Activated CD8-positive, alpha-beta memory T cell treated with anti-CD3 and anti-CD28 coated beads for 36 hours (primary cell): ENCODE data around the gene SLC40A1. TPM values are rescaled to one million over a fixed set of nuclear protein-coding genes. Genes with fewer than 3 reads are reported as not detected.

ENCODE experiments used
- CTCF ChIA-PET: fragments of 350-600 bp; sonication (Branson Sonifier 250); formaldehyde crosslinking; loops from one replicate; lab custom pipeline; 2021; ENCODE audit warnings: antibody characterized with exemption; lab: Charles Lee
- POLR2A ChIA-PET: fragments of 350-600 bp; sonication (Branson Sonifier 250); formaldehyde crosslinking; loops from one replicate; lab custom pipeline; 2021; ENCODE audit warnings: antibody characterized with exemption; lab: Charles Lee
- total RNA-seq, 2 experiments: library from RNA; stranded (reverse); gene quantifications; one replicate each; pipeline ENCODE4 v1.2.3, GENCODE V29; 2021

SLC40A1 gene
- total RNA-seq, 2 experiments from 2014 or later = 1.4 to 1.8 TPM

DNA sequence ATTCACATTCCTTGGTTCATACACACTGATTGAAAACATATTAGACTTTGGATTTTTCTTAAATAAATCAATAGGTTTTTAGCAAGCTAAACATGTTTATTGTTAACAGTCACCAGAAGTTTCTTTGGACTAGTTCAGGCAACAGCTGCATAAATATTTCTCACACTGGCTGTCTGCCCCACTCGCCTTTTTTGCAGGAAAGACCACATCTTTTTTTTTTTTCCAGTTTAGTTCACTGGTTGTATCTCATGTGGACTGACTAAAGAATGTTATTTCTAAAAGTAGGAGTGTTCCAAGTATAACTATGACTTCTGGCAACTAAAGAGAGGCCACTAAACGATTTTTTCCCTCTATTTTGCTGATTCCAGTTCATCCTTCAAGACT lies 31.1 kb downstream of the SLC40A1 start:
- ChIA-PET POLR2A (no interaction called here), CTCF (no interaction called here)

DNA sequence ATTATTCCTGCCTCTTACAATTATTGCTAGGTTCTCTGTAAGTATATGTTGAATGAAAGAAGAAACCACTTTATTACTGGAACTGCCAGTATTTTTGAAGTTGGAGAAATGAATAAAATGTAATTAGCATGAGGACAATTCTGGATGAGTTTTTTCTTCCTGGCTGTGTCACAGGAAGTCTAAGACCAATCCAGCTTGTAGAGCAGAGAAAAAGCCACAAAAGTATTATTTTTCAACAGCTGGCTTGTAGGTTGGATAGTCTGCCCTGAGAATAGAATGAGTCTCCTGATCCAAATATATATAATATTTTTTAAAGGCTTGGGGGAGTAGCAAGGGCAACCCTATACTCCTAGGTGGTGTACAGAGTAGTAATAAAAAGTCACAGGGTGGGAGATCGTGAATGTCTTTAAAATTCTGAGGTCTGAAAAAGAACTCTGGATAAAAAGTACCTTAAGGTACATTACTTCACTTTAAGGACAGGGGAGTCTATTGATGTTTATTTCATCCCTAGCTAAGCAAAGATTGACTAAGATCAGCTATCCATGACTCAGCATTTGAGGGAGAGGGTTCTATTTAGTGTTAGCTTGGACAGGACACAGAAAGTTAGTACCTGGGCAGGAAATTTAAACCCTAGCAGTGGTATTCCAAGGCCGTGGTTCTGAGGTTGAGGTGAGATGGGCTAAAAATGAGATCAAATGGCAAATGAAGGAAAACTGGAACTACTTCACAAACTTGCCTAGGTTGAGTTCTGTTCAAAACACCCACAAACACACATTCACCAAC lies 31.7 kb downstream of the SLC40A1 start:
- CTCF ChIA-PET = no interaction called here
- POLR2A ChIA-PET = no interaction called here

DNA sequence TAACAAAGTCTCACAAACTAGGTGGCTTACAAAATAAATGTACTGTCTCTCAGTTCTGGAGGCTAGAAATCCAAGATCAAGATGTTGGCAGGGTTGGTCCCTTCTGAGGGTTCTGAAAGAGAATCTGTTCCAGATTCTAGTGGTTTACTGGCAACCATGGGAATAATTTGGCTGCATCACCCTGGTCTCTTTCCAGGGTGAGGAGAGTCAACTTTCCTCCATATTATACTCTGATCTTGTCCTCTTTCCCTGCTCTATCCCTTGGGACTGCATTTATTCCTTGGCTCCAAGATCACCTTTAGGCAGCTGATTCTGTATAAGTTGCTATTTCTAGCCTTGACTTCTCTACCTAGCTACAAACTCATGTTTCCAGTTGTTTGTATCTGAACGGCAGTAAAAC lies 35.2 kb downstream of the SLC40A1 start:
- CTCF ChIA-PET = no interaction called here
- POLR2A ChIA-PET = no interaction called here

DNA sequence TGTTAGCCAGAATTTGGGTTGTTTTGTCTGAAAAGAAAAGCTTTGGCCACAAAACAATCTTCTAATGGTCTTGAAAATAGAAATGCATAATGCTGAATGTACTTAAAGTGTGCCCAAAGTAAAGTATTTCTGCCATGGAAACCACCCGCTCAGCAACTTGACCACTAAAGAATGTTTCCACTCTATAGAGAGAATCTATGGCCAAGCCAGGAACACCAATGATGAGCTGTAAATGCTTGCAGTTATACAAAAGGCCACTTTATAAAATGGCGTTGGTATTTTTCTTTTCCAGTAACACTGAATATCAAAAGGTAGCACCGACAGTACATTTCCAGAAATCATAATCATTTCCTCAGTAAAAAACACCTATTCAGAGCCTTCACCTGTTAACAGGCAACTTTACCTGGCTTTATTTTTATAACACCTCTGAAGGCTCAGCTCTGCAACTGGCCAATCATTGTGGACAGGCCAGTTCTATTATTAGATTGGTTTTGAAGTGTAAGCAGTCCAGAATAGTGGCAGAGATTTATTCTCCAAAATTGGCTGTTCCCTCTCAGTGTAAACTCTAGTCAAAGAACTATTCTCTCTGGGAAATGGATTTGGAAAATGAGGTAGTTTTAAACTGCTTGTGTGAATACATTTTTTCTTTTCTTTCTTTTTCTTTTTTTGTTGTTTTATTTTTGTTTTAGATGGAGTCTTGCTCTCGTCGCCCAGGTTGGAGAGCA lies 36.1 kb downstream of the SLC40A1 start:
- ChIA-PET POLR2A (no interaction called here), CTCF (no interaction called here)

DNA sequence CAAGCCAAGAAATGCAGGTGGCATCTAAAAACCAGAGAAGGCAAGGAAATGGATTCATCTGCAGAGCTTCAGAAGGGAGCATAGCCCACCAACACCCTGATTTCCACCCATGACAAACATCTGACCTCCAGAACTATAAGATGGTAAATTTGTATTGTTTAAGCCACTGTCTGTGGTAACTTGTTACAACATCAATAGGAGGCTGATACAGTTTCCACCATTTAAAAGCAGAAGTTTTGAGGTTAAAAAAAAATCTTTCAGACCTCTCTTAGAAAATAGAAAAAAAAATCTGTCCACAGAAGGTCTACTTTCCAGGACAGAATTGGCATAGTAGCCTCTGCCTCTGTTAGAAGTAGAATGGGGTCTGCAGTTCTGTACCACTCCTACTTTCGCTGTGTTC lies 37.2 kb downstream of the SLC40A1 start:
- POLR2A ChIA-PET = no interaction called here
- CTCF ChIA-PET = no interaction called here

DNA sequence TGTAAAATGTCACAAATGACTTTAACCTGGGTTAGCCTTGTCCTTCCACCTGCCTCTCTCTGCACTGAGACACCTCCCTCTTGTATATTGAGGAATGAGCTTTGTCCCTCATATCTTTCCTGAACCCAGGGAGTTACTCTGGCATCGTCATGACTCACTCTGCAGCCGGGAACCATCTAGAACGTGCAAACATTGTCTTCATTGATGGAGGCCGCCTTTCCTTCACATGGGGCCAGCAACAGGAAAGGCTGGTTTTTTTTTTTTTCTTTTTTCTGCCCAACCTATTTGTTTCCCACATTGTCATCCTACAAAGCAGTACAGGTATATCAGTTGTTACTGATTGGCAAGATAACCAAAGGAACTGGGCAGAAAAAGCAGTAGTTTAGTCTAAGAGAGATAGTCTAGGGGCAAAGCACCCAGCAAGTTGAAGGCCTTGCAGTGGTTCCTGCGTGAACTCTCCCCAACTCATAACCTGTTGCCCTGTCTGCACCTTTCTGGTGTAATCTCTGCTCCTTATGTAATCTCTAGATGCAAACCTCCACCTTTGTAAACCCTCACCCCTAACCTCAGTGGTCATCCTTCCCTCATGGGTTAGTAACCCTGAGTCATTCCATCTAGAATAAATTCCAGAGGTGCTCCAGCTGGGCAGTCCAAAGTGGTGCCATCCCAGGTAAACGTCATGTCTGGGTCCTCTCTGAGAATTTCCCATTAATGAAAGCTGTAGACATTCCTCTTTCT lies 38.3 kb downstream of the SLC40A1 start:
- ChIA-PET CTCF (no interaction called here), POLR2A (no interaction called here)

DNA sequence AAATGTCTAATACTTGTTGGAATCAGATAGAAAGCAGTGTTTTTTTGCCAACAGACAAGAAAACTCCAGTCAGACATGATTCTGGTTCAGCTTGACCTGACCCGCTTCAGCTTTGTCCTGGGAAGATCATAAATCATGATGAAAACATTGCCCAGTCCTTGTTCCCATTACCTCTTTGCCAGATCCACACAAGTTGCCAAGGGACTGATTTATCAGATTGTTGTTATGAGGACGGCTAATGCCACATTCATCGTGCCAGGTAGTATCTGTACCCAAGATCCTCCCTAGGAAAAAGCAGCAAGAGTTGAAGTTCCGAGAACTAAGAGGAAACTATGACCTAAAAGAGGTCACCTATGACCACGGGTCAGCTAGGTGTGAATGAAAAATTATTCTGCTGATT lies 39.0 kb downstream of the SLC40A1 start:
- CTCF ChIA-PET = no interaction called here

DNA sequence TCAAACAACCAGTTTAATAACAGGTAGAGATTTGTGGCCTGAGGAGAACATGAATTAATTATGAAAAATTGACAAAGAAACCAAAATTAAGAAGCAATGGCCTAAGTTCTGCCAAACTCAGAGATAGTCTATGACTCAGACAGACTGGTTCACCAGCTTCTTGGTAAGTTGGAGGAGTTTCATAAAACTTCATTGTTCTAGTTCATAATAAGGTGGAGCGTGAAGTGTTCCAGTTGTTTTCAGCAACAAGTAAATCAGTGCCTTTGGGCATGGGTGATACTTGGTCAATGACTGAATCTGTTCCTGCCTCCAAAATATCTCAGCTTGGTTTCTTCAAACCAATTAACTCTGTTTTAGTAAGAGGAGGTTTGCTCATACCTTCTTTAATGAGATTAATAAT lies 40.0 kb downstream of the SLC40A1 start:
- ChIA-PET POLR2A (no interaction called here), CTCF (no interaction called here)

More for the DNA sequence above, 39.0 kb downstream of the SLC40A1 start:
- POLR2A ChIA-PET = no interaction called here

DNA sequence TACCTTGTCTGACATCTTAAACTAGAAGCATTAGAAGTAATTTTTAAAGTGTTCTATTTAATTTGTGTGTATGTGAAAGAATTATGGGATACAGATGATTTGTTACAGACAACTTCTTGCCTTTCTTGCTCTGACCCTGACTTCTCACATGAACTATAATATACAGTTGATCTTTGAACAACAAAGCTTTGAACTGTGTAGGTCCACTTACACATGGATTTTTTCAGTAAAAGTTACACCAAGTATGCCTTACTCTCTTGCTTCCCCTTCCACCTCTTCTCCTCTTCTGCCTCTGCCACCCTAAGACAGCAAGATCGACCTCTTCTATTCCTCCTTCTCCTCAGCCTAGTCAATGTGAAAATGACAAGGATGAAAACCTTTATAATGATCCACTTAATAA lies 42.2 kb downstream of the SLC40A1 start:
- ChIA-PET CTCF (no interaction called here), POLR2A (no interaction called here)

DNA sequence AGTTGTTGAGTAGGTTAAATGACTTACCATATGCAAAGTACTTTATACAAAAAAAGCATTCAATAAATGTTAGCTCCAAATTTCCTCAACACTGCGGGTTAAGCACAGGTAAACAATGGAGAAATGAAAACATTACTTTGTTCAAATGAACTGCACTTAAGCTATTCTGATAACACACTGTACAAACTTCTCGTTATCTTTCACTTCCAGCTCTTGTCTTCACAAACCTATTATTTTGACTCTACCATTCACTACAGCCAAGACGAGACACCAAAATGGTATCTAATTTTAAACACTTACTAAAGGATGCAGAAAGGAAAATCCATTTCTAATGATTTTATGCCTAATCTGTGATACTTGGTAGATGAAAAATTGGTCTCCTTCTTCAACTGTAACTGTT lies 43.8 kb downstream of the SLC40A1 start:
- ChIA-PET CTCF (no interaction called here), POLR2A (no interaction called here)

DNA sequence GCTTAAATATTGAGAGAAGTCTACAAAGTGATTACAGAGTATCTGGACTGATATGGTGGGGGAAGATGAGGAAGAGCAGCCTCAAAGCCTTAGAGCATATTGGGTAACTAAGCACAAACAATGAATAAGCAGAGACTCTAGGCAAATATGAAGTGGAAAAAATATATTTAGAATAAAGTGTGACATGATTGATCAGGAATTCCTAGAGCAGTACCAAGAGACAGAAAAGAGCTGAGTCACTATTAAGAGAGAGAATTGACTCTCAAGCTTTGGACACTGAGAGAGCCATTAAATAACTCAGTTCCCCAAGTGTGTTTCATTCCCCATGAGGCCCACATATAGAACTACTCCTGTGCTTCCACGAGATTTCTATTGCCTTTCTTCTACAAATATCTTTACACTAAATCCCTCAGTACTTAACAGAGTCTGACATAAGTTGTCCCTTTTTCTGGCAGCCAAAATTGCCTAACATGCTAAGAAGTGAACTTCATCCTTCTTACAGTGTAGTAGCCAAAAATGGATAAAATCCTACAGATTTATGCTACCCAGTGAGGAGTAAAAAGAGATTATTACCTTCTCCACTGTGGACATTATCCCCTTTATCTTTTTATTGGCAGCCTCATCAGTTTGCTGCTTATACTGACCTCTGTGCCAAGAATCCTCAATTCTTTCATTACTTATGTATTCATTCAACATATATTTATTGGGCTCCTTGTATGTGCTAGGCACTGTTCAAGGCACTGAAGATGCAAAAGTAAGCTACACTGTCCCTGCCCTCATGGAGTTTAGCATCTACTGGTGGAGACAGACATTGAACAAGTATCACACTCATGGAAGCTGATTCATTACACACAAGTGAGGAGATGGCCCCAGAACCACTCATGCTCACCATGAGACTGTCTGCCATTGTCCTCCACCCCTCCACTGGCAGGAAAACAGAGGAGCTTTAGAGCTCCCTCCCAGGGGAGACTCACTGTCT lies 45.4 kb downstream of the SLC40A1 start:
- POLR2A ChIA-PET = no interaction called here
- CTCF ChIA-PET = no interaction called here

DNA sequence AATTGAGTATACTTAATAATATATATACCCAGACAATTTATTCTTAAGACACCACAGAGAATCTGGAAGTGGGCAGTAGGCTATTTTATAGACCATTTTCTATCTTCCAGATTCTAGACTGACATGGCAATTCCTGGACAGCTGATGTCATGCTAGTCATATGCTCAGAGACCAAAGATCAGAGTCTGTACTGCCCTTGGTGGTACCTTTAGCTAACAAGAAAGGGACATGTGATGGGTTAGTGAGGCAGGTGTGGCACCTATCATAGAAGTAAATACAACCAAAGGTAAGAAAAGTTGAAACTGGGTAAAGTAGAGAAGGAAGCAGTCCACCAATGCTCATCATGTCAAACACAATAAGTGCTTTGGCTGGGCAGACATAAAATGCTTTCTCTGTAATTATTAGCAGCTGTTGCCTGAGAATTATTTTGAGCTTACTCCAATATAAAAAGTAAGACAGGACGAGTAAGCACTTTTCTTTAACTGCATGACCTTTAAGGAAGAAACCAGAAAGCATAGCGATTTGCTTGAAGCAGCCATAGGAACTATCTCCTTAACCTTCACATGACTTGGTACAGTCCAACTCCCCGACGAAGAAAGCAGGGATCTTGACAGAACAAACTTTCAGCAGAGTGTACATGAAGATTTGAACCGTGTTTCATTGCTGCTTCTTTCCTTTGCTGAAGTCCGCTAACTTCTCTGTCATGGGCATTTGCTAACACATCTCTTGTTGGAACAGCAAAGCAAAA lies 47.1 kb downstream of the SLC40A1 start:
- CTCF ChIA-PET = no interaction called here
- POLR2A ChIA-PET = no interaction called here

DNA sequence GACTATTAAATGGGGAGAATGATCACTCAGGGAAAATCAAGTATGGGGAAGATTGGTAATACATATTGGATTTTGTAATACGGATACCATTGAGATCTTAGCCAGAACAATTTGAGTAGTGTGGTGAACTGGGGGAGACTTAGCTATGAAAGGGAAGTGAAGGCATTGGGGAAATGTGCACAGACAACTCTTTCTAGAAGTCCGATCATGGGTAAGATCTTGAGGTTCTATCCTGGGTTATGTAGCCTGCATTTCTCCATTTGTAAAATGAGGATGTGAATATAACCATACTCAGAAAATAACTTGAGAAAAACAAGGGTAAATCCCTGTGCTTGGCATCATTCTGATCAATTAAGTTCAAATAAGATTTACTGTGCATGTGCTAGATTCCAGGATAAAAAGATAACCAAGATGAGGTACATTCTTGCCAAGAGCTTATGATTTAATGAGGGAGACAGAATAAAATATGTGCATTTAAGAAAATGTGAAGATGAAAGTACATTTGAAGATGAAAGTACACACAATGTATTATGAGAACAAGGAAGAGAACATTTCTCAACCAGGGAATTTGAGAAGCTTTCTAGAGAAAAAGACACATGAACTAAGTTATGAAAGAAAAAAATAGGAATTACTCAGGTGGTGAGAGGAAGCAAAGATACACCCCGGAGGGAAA lies 49.5 kb downstream of the SLC40A1 start:
- CTCF ChIA-PET = no interaction called here
- POLR2A ChIA-PET = no interaction called here

DNA sequence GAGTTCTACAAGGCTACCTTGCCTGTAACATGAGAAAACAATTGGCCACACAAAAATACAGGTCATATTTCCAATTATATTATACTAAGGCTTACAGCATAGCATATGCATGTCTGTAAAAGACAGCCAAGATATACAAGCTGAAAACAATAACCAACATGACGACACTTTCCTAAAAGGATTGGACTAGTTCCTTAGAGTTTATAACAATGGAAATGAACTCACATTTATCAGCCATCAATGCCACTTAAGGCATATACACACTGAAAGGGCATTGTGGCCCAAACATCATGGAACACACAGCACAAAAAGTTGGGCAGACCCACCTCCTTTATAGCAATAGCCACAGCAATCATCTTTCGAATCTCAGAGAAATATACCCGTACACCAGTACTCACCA lies 52.0 kb downstream of the SLC40A1 start:
- ChIA-PET CTCF (no interaction called here), POLR2A (no interaction called here)

DNA sequence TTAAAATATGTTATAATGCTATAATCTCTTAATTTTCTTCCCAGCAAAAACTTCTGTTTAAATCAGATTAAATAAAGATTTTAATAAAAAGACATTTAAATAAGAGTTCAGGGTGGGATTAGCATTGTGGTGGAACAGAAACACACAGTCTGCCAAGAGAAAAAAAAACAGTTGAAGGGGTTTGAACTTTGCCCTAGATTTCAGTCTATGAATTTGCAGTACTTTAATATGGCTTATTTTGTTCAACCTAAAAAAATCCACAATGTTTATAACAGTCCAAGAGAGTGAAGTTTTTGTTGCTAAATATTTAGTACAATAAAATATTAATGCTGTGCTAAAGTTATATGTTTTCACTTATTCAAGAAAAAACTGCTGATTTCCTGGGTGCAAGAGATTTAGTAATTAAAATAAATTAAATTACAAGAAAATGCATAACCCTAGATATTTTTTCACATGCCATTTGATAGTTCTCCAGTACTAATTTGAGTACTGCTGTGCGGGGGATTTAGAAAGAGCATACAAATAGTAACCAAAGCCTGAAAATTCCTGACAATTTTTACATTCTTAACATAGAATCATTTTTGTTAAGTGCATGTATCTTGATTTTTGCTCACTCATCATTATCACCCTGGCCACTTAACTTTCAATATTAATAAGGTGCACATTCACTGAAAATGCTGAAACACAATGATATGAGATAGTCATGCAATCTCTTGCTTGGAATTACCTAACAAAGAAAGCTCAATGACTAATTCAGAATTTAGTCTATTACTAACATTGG lies 52.6 kb downstream of the SLC40A1 start:
- POLR2A ChIA-PET = no interaction called here
- CTCF ChIA-PET = no interaction called here

DNA sequence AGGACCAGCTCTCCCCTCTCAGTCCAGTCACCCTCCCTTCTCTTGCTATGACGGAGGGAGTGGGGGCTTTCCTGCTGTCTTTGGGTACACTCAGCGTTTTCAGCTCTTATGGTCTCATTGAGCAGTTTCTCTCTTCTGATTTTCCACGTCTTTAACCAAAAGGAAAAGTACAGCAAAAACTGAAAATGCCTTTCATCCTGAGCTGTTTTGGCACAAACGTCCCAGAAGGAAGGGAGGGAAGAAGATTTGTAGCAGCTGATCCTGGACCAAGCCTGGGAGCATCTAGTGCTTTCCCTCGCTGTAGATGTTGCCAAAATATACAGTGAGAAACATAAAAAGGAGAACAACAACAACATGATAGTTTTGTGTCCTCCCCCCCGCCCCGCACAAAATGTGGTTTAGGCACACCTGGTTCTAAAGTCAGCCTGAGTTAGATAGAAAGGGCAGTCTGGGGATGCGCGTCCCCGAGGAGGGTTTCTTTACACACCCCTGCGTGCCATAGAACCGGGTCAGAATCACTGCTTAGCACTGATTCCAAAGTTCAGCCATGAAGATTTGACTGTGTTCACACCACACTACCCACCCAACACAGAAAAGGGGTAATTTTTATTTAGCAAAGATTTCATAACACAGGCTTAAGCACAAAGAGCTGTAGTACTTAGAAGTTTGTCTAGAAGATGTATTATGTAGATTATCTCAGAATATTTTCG lies 53.4 kb downstream of the SLC40A1 start:
- ChIA-PET POLR2A (no interaction called here), CTCF (no interaction called here)

DNA sequence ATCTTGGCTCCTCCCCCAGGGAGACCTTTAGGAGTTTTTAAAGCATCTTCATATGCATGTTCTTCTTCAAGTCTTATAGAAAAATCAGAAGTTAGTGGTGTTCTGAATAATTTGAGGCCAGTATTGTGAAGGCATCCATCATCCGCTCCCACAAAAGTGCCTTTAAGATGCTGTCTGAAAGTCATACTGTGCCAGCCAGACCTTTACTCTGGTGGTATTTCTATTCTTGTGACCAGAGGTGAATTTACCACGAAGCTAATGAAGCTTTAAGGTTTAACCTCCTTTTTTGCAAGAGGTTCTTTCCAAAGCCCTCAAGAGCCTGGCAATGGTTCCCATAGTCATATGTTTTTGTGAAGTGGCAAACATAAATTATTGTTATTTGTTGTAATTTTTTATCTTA lies 54.3 kb downstream of the SLC40A1 start:
- POLR2A ChIA-PET = no interaction called here
- CTCF ChIA-PET = interaction anchor here (0.7 kb wide), 1 partner anchor 1767 kb away, joined by 3 read pairs; no protein-coding TSS in a partner anchor
